Stimulated activated CD8-positive, alpha-beta memory T cell treated with anti-CD3 and anti-CD28 coated beads, Interleukin-7, amount 100 ng/mL, for 1 hour (primary cell): Measurements from ENCODE around the gene AATF.
A peak's percentile ranks its signal among the peaks of the same experiment; 100 is the strongest.

ENCODE experiments used
- DNase-seq, 2 donors: peaks; one replicate each; pipeline ENCODE4 v3.0.0-alpha.2; 2020; ENCODE audit warnings: low read depth in 2 of 2

Gene AATF

DNA sequence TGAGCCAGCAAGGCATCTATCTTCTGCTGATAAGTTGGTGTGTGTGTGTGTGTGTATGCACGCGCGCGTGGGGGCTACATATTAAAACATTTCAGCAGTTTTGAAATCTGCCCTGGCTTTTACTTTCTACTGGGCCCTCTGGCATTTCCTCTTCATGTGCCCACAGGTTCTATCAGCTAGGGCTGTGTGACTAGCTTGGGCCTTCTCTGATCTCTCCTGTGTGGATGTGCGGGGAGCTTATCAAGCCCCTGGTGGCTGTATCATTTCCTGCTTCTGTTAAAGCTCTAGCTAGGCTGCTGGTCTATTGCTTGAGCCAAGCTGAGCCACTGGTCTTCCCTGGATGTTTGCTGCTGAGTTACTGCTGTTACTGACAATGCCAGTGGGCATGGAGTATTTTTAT lies 132.5 kb downstream of the AATF start:
- DNase-seq, result no peak

DNA sequence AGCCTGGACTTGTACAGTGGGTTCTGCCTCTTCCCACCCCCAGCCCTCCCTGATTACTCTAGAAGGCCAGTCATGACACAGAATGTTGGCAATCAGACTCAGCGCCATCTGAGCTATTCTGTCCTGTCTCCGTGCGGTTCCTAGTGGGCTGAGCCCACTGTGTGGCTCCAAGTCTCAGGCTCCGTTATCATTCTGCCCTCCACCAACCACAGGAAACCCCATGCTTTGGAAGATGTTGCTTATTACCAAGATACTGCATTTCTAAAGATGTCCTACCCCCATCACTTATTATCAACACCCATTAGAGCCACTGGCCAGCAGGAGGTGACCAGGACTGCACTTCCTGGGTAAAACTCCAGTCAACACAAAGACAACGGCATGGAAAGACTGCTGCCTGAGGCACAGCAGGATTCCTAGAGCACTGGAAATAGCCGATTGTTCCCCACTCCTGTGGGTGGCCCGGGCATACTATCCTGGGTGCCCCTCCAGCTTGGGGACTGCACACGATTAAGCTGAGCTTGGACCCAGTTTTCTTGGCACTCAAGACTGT lies 133.6 kb downstream of the AATF start:
- no peak for DNase-seq

DNA sequence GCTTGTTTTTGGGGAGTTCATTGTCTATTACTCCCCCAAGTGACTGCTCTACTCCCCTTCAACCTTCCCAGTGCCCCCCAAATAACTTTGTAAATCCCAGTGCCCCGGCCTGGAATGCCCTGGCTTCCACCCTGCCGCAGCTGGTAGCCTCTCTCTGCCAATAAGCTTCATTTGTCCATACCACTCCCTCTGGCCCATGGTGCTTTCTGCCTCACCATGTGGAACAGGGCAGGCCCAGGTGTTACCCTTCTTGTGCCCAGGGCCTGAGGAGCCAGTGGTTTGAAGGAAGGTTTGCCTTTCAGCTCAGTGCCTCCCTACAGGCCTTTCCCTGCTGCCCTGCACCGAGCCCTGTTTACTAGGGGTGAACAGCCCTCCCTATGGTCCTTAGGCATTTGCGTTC lies 134.2 kb downstream of the AATF start:
- DNase-seq, result no peak

DNA sequence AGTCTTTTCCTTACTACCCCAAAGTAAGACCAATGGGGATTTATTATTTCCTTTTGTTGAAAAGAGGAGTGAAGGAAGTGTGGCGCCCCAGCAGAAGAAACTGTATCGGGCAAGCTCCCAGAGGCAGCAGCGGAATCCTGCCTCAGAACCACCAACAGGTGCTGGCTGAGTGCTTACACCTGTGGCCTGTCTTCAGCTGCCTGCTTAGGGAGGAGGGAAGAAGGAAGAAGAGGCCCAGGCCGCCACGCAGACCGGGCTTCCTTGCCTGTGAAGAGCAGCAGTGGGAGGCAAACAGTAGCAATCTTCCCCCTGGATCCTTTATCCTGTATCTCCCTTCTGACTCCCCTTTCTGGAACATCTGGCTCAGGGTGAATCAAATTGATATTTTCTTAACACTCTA lies 134.7 kb downstream of the AATF start:
- no peak for DNase-seq

DNA sequence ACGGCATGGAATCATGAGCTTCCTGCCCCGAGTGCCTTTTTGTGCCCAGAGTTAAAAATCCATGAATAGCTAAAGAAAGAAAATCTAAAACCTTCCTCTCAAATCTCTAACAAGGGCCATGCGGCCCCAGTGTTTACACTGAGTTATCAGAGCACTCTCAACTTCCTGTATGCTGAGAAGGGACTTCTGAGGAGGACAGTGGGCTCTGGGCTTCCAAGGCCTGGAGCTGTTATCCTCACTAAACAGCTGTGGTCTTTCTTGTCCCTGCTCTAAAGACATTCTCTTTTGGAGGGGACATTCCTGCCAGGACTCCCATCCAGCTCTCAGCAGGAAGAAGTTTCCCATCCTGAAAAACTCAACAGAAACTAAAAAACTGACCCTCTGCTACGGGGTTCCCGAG lies 135.6 kb downstream of the AATF start:
- no peak for DNase-seq

DNA sequence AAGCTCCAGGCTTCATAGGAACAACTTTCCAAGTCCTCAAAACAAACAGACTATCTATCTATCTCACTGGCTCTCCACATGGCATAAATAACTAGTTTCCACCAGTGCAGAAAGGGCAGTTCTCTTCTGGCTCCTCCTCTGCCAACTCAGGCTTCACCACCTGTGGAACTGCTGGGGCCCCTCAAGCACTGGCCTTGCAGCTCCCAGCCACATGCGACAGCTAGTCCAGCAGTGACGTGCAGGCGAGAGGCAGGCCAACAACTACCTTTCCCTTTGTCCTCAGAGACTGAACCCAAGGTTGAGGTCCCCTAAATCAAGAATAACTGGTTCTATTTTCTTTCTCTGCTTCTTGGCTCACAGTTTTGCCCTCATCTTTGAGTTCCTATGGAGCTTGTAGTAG lies 137.6 kb downstream of the AATF start:
- no peak for DNase-seq

DNA sequence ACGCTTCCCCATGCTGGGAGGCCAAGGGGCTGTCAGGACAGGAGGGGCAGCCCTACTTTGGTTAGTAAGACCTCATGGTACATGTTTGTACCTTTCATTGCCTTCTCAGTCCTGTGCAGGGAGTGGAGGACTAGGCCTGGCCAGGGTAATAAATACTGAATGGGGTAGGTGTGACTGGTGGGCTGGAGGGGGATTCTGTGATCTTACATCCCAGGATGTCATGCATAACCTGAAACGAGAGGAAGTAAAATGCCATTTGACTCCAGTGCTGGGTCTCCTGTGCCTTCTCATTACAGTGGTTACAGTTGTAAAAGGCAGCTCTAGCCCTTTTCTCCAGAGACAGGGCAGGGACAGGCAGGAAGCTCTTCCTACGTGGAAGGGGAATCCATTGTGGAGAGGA lies 138.2 kb downstream of the AATF start:
- DNase-seq, result no peak

DNA sequence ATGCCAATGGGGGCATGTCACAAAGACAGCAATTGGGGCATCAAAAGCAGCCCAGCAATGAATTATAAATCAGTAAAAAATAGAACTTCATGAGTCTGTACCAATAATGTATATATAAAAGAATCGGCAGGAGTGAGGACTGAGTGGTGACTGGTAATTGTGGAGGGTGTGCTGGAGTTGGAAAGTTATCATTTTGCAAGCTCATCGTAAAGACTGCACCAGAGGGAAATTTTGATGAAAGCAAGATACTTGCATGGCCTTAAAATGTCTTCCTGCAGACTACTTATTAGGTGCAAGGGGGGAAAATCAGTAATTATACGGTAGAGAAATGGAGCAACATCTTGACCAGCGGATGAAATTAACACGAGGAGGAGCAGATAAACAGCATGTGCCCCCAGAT lies 138.9 kb downstream of the AATF start:
- no peak for DNase-seq

DNA sequence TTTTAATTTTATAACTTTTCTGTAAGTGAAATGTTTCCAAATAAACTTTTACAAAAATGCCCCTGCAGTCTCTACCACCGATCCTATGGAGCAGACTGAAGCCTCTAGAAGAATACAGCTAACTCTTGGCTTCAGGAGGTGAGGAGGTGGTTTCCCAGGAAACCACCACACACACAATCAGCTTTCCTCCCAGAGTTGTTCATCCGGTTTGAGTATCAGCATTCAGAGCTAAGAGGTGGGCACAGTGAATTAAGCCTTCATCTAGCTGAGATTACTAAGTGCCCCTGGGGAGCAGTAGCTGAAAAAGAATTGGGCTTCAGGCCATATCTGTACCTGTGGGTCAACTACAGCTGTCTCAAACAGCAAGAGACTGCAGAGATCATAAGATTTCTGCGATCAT lies 139.7 kb downstream of the AATF start:
- no peak for DNase-seq

DNA sequence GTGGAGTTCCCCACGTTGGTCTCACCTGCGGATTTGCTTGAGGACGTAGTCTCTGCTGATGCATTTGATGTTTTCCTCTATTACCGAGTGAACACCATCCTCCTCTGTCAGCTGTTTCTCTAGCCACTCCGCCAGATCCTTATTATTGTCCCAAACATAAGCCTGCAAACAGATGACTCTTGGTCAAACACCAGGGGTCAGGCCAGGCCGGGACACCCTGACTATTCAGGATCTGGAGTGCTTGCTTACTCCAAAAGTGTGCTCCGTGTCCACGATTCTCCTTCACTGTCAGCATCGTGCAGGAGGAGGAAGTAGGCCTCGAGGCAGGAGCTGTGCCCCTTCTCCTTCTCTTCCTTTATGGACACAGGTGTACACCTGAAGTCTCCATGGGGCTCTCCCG lies 140.2 kb downstream of the AATF start:
- DNase-seq, result no peak

DNA sequence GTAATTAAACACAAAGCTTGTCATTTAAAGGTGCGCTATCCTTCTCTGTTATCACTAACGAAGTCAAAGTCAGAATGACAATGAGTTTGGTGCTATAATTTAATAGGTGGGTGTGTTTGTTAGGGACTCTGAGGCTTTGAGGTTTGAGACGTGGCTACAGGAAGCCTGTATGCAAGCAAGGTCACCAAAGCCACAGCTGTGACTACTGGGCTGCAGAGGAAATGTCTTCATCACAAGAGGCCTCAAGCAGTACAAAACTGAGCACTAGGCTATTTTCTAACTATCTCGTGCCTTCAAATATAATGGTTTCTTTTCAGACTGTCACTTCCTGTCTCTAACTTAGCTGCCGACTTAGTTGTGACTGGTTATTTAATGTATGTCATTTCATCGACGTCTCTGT lies 141.2 kb downstream of the AATF start:
- DNase-seq, result peak; percentile 17 to 30

DNA sequence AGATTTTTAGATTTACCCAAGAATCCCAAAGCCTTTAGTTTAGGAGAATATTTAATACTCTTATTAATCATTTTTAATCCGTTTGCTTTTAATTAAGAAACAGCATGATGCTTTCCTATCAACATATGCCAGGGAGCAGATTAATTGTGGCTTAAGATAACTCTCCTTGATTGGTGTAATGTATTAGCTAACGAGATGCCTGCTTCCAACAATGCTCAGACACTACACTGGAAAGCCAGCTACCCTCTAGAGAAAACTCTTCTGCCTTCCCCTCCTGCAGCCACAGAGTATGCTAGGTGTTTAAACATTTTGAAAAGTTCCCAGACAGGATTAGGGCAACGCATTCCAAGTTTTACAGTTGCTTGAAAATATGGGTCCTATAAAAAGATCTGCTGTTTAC lies 142.2 kb downstream of the AATF start:
- no peak for DNase-seq

DNA sequence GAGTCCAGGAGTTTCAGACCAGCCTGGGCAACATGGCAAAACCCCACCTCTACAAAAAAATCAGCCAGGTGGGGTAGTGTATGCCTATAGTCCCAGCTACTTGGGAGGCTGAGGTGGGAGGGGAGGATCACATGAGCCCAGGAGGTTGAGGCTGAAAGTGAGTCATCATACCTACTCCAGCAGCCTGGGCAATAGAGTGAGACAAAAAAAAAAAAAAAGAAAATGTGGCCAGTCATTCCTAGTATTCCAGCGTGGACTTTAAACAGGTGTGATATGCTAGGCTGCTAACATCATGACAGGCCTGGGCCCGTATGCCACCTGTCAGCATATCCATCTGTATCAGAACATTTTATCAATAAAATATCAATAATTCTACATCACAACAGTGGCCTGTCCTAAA lies 143.3 kb downstream of the AATF start:
- no peak for DNase-seq

DNA sequence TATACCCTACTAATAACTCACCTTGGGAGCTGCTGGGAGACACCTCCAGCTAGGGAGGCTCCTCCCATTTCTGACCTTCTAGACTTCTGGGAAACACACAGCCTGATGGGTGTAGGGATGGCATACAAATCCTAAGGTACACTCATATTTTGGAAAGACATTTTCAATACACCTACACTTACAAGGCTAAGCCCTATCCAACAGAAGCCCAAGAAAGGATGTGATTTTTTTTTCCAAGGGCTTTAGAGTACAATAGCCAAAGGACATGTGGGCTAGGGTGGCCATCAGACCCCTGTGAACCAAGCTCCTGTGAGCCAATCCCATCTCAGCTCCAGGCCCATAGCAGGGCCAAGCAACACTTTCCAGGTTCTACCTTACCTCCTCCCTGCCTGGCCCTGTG lies 143.9 kb downstream of the AATF start:
- DNase-seq, result no peak

DNA sequence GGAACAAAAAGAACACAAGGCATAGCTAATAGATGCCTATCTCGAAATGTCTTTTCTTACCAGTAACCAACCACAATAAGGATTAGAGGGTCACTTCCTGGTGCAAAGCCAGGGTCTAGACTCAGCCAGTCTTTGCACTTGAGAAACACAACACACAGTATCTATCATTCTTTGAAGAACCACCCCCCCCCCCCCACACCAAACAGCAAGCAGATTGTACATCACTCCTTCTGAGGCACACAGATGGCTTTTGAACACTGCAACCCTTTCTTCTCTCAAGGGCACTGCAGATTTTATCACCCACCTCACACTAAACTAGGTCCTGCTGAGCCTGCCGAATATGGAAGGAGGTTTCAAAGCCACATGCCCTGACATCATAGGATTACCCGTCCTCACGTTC lies 145.6 kb downstream of the AATF start:
- DNase-seq, result no peak

DNA sequence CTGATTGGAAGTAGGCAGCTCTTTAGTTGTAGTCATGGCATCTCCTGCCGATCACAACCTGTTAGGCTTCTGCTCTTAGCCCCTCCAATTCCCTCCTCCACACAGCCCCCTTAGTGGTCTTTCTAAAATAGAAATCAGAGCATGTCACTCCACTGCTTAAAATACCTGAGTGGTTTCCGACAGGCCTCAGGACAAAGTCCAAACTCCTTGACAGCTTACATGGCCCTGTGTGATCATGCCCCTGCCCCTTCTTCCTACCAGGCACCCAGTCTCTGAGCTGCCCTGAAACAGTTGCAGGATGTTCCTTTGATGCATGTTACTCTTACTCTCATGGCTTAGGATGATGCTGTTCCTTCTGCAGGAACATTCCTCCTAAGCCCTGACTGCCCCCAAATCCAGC lies 147.3 kb downstream of the AATF start:
- DNase-seq, result no peak

DNA sequence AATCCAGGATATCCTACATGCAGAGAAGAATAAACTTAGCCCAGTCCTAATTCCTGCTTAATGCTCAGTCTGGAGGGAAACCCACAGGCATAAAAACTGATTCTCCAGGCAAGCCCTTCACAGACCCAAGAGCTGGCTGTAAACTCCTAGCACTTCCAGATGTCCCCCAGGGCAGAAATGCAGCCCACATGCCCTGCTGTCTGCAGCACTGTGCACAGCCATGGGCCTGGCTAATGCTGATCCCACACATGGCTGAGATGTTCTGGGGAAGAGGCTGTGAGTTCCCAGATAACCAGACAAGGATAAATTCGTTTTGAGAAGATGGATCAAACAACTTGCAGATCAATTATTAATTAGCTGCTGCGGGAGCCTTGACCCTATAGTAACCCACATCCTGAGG lies 148.4 kb downstream of the AATF start:
- no peak for DNase-seq

DNA sequence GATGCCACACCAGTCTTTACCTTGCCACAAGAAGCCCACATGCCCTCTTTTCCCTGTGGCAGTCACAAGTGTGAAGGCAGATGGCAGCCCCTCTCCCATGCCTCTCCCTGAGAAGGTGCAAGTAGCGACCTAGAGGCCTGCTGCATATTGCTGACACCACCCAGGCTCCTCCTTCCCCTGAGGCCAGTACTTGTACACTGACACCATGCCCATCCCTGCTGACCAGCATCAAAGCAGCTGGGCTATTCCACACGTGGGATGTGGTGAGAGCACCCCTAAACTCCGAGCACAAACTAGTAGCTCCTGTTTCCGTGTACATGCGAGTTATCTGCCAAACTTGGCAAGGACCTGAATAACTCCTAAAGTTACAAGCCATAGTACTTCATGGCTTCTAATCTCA lies 149.4 kb downstream of the AATF start:
- DNase-seq, result no peak

DNA sequence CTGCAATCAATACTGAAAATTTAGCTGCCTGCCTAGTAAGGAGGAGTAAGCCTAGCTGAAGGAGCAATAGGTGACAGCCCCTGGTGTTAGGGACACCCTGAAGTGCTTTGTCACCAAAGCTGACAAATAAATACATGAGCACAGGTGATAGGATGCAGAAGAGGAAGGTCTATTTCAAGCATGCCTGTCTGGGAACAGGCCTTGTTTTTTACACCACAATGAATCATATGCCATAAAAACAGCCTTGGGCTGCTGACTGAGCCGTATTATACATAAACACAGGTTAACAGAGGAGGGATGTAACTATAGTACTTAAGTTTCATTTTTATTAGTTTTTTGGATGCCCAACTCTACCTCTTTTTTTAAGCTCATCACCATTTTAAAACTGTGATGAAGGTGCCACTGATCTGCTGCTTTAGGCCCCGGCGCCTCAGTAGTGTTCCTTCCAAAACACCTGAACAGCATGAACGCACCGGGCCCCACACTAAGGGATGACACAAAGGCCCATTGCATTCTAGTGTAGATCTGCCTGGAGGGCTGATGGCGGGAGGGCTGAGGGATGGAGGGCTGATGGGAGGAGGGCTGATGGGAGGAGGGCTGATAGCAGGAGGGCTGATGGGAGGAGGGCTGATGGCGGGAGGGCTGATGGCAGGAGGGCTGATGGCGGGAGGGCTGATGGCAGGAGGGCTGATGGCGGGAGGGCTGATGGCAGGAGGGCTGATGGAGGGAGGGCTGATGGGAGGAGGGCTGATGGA lies 150.3 kb downstream of the AATF start:
- DNase-seq, result no peak

DNA sequence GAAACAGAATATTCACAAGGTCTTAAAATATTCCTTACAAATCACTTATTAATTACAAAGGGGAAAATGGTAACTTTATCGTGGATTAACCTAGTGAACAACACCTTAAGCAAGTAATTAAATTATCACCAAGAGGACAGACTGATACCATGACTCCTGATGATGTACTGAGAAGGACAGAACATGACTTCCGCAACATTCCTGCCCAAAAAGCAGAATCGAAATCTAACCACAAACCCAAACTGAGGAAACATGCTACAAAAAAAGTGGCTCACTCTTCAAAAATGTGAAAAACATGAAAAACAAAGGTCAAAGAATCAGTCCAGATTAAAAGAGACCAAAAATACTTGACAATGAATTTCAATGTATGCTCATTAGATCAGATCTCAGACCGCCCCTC lies 151.5 kb downstream of the AATF start:
- DNase-seq, result no peak

DNA sequence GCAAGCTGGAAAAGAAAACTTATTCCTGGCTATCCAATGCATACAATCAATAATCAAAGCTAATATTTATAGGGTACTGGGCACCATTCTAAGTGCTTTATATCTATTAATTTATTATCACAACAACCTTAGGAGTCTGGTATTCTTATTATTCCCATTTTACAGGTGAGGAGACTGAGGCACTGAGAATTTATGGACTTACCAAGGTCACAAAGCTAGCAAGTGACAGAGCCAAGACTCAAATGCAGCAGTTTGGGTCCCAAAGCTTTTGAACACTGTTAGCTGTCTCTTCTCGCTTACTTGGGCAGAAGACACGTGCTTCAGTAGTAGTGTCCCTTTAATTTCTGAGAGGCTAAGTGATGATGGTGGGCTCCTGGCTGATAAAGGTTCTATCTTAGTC lies 152.6 kb downstream of the AATF start:
- DNase-seq, result no peak

DNA sequence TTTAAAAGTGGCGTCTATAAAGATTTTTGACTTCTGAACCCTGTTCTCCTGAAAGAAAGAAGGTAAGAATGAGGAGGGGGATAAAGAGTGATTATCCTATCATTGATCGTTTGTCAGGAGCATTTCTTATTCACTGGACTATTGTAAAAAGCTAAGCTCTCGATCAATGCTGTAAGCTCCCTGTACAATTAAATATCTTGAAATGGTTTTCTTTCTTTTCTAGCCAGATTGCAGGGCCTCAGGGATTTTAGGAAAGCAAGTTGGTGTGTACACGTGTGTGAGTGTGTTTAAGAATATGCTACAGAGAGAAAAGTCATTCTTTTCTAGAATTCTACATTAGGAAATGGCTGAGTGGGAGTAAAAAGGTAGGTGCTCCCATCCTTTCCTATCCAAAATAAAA lies 154.5 kb downstream of the AATF start:
- no peak for DNase-seq

DNA sequence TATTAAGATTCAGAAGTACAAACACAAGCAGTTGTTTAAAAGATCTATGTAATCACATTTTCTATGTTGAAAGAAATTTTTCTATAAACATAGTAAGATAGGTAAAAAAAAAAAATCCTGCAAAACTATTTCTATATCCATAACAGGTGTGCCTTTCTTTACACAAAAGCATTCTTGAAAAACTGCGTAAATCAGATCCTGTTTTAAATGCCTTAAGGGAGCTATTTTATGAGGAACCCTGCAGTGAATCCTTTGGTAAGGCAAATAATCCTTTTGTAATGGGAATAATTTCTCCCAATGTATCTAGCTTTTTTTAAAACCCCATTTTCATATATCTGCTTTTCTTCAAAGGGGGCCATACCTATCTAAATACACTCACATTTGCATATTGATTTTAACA lies 157.3 kb downstream of the AATF start:
- DNase-seq, result no peak
